GM19239 (cell line): ENCODE results near the gene ZNF467.
A peak's percentile ranks its signal among the peaks of the same experiment; 100 is the strongest.

ENCODE experiments used
- DNase-seq: peaks from one replicate; pipeline ENCODE4 v3.0.0; 2011; ENCODE audit warnings: low spot score; ENCODE audit not compliant: insufficient read length
- FAIRE-seq: peaks from 2 replicates; lab custom pipeline; 2011; peaks lifted over from hg19 to GRCh38; lab: Jason Lieb, UNC

The ZNF467 gene

DNA sequence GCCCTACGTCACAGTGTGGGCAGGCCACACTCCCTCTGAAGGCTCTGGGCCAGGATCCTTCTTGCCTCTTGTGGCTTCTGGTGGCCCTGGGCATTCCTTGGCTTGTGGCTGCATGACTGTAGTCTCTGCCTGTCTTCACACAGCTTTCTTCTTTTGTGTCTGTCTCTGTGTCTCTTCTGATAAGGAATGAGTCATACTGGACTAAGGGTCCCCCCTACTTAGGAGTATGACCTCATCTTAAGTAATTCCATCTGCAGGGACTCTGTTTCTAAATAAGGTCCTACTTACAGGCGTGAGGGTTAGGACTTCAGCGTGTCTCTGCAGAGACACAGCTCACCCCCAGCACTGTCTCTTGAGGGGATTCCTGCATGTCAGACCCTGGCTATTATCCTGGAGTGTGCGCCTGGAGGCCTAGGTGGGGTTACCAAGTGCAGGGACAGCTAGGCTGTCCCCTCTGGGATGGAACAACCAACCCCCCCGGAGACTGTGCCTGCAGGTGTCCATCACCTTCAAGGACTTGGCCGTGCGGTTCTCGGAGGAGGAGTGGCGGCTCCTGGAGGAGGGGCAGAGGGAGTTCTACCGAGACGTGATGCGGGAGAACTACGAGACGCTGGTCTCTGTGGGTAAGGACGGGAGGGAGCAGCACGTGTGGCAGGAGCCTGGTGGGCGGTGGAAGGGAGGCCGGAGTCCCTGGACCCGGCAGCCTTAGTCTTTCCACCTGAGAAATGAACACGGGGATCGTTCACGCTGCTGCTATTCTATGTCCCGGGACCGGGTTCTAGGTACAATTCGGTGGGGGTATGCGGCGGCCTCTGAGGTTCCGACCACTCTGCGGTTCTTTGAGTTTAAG lies 54.1 kb downstream of the ZNF467 start:
- DNase-seq (no peak), FAIRE-seq (no peak)

DNA sequence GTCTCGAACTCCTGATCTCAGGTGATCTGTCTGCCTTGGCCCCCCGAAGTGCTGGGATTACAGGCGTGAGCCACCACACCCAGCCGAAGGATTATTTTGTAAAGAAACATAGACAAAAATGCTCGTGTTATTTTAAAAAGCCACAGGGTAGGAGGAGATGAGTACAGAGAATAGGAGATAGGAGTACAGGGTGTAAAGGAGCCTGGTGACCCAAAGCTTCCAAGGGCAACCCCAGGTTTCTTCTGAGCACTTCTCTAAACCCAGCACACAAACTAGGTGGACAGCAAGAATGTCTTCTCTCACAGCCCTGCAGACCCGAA lies 54.7 kb downstream of the ZNF467 start:
- DNase-seq, result no peak
- FAIRE-seq, result no peak

DNA sequence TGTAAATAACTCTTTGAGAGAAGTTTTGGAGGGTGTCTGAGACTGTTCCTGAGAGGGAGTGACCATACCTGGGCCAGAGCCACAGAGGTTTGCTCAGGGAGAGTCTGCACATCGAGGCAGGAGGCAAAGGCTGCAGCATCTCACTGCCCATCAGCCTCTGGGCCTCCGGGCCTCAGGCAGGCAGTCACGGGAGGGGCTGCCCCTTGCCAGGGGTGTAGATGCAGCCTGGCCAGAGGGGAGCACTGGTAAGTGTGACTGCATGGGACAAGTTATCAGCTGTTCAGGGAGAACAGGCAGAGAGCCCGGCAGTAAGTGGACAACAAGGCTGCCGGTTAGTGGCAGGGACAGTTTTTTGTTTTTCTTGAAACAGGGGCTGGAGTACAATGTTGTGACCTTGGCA lies 55.9 kb downstream of the ZNF467 start:
- FAIRE-seq (no peak), DNase-seq (no peak)

DNA sequence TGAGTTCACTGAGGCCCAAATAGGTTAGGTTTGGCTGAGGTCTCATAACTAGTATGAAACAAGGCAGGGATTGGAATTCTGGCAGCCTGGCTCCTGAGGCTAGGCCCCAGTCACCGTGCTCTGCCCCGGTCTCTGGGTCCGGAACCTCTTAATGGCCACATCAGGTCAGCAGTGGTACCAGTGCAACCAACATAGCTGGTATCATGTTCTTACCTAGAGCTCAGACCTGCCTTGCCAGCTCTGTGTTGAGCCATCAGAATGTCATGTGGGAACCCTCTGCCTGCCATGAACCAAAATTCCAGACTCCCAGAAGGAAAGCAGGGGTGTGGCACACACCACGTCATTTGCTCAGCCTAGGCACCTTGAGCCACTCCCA lies 56.5 kb downstream of the ZNF467 start:
- FAIRE-seq, result no peak
- no peak for DNase-seq

DNA sequence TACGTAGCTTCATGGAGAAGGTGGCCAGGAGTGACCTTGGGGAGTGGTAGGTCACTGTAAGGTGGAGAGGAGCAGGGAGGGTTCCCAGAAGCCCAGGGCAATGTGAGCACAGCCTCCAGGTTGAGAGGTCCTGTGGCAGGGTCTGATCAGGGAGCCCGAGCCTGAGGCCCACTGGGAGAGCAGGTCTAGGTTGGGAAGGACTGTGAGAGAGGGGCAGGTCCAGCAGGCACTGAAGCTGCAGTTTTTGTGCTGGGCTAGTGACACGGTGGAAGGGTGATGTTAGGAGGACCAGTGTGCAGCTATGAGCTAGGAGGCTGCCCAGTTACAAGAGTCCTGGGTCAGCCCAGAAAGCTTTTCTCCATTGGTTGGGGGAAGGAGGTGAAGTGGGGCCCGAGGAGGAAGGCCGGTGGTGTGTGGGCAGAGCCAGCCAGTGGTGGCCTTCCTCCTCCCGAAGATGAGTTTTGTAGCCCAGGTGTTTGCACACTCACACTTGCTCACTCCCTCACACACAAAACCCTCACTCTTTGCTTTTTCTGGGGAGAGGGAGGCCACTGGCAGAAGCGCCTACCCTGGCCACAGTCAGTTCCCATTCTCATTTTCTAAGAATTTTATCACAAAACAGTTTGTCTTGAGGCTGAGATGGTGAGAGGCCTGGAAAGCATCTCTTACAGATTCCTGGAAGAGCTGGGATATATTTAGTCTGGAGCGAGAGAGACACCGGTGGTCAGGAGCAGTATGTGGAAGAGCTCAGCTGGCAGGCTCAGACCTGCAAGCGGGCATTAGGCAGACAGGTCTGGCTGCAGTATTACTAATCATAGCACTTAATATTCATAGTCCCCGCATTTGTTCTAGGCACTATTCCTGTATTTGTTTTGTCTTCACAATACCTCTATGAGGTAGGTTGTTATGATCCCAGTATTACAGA lies 57.1 kb downstream of the ZNF467 start:
- FAIRE-seq (no peak), DNase-seq (no peak)

DNA sequence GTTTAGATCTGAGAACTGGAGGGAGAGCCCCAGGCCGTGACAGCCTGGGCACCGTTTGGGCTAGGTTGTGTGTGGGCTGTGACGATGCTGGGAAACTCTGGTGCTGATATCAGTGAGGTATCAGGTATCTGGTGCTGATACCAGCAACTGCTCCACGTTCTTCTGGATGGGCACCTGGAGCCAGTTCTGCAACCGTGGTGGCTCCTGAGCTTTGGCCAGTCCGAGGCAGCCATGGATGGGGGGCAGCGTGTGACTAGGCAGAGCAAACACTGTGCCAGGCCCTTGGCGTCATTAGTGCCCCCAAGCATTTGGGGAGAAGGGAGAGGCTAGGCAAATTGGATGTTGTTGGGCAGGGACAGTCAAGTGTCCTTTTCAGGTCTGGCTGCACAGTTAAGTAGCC lies 57.9 kb downstream of the ZNF467 start:
- DNase-seq (no peak), FAIRE-seq (no peak)

DNA sequence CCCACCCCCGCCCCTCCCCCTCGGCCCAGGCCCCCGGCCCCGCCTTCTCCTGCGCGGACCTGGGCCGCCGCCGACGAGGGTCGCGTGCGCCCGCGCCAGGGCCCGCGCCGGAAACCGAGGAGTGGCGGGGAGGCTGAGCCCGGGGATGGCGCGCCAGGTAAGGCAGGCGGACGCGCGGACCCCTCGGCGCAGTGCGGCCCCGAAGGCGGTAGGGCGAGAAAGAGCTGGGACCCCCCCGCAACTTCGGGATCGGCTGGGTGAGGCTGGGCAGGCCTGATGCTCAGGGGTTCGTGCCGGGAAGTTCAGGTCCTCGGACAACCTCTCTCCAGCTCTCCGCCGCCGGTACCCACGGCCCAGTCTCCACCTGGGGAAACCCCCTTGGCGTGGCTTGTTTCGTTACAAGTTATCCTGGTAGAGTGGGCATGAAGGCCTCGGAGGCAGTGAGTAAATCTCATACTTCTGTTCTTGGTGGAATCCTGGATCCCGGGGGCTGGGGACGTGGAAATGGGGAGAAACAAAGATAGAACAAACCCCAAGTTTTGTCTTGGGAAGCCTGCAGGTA lies 58.4 kb downstream of the ZNF467 start:
- FAIRE-seq (peak; percentile 73), DNase-seq (no peak)
